Heart right ventricle (tissue), 16 donors: ENCODE measurements around the gene ADSS1. TPM values are rescaled to one million over a fixed set of nuclear protein-coding genes. Genes with fewer than 3 reads are reported as not detected.

Experiments
- ATAC-seq, 8 donors: fragments of 200-7000 bp; cut with Tn5 transposase; one replicate each; pipeline ENCODE4 v1.9.1; 2020; ENCODE audit warnings: mild to moderate bottlenecking in 8 of 8, moderate library complexity in 8 of 8, moderate number of reproducible peaks in 1 of 8
- DNase-seq, 2 donors: peaks; one replicate each; pipeline ENCODE4 v3.0.0-alpha.2; 2020
- H3K27ac ChIP-seq, 10 donors: fragments of 200-600 bp; sonication (generic) in 2 of 10; one replicate each; pipeline versions ENCODE4 v1.5.0 to v1.8.0; 2020 to 2022; ENCODE audit warnings: mild to moderate bottlenecking in 3 of 10
- H3K27me3 ChIP-seq, 7 donors: fragments of 200-600 bp; one replicate each; pipeline ENCODE4 v1.8.0; 2021 to 2022; ENCODE audit warnings: mild to moderate bottlenecking in 2 of 7
- H3K36me3 ChIP-seq, 9 donors: fragments of 200-600 bp; sonication (generic) in 1 of 9; one replicate each; pipeline versions ENCODE4 v1.5.0 to v1.8.0; 2020 to 2022; ENCODE audit warnings: mild to moderate bottlenecking in 2 of 9
- H3K4me1 ChIP-seq, 9 donors: fragments of 200-600 bp; sonication (generic) in 1 of 9; one replicate each; pipeline versions ENCODE4 v1.5.0 to v1.8.0; 2020 to 2022; ENCODE audit warnings: mild to moderate bottlenecking in 4 of 9
- H3K4me3 ChIP-seq, 10 donors: fragments of 200-600 bp; sonication (generic) in 2 of 10; one replicate each; pipeline versions ENCODE4 v1.5.0 to v1.8.0; 2020 to 2022; ENCODE audit warnings: mild to moderate bottlenecking in 7 of 10, moderate library complexity in 2 of 10
- H3K9me3 ChIP-seq, 11 donors: fragments of 200-600 bp in 10 of 11; sonication (generic) in 2 of 11; one replicate each; pipeline versions ENCODE4 v1.5.0 to v1.8.0; 2013 to 2022; ENCODE audit warnings: mild to moderate bottlenecking in 2 of 11, control low read depth in 1 of 11, moderate library complexity in 1 of 11
- WGBS, 2 donors: extraction: QIAGEN DNeasy Blood & Tissue Kit; methylation state at CpG; one replicate each; pipeline ENCODE4 v1.1.7; 2013; ENCODE audit warnings: inconsistent platforms in 1 of 2; 5-methylcytosine and 5-hydroxymethylcytosine counted together
- intact Hi-C, 10 donors: fragments of 100-400 bp; cut with DNase I; formaldehyde crosslinking; loops; one replicate each; pipeline versions ENCODE4 v1.11.1 to v1.14.2; 2022
- polyA plus RNA-seq, 2 donors: library from polyadenylated mRNA; stranded (reverse); fragments of 200-250 nt; gene quantifications; one replicate each; pipeline ENCODE4 v1.2.3, GENCODE V29; 2013
- total RNA-seq, 10 donors: library from RNA; stranded (reverse); fragmentation: NEBNext Ultra II Directional in 3 of 10; extraction: Animal tissue kit (Norgen Biotek cat#: 25700) in 3 of 10; gene quantifications; one replicate each; pipeline versions ENCODE4 v1.2.1 to v1.2.4, GENCODE V29; 2021 to 2023
- TF ChIP-seq, protein P1 (sequence below), 9 donors: fragments of 200-600 bp; sonication (generic) in 2 of 9; IDR thresholded peaks; one replicate each; pipeline versions ENCODE4 v1.5.0 to v1.8.0; 2021 to 2022; ENCODE audit warnings: antibody characterized with exemption in 9 of 9, mild to moderate bottlenecking in 5 of 9, moderate library complexity in 1 of 9
- donor health status: Arrhythmogenic right ventricular cardiomyopathy.
- donor health status: ischemic (EF 13 %, LVEDD 7.1; RV severe dilation, severe dysfunction).
- donor health status: healthy with polysubstance abuse.
- donor health status: DM: no; HTN: yes; CAD: no.
- donor health status: DM: no; HTN: no; CAD: no.
- donor health status: ischemic (EF 25% LVEDD 6.9; RV normal size, moderate dysfunction).
- donor health status: ischemic (EF 25% LVEDD 5.7; RV mildly dilated, moderate dysfunction).
- donor health status: healthy.
- donor health status: DM: yes; HTN: yes; CAD: no.
- donor health status: Ischemic cardiomyopathy.
- donor health status: ischemic (EF 35%, LVEDD 5.7; RV mildly dilated, moderate dysfunction).
- donor health status: nonischemic (EF 11% LVEDD 7.7; RV severe dilation, severe dysfunction).
- donor health status: DM: yes; HTN: yes; CAD: no.
- donor health status: PGD.
- donor health status: ischemic (EF 29% LVEDD 5.4; RV normal size, mild dysfunction).
- donor health status: nonischemic (EF 23%, LVEDD 6.1; RV moderate dilation, normal function).

Gene ADSS1
- total and polyA plus RNA-seq, 12 donors, result 74.6 to 295 (median 195) TPM

GRCh38 chr14:104792101-104792884 lies 68.3 kb downstream of the ADSS1 start:
- ATAC-seq (peak; percentile 36 to 83 (median 75)), DNase-seq (peak; percentile 72)
- WGBS, 2 donors, result 67 to 72% methylated on average over 25 of the region's 25 CpGs
- Histone ChIP-seq H3K27me3 (no peaks in the 10 kb centered on the region), H3K9me3 (no peaks in the 10 kb centered on the region), H3K36me3 (peaks cover 0 to 53% (median 4%) of the 10 kb centered on the region in 9 donors), H3K27ac (peak overlapping the region in 9 of 10 donors; percentile 2 to 89 (median 66)), H3K4me3 (no peak overlapping the region), H3K4me1 (peaks cover 29 to 74% (median 68%) of the 10 kb centered on the region in 9 donors)
- intact Hi-C loops, result loop anchor here in 3 of 10 donors (5.0 kb wide), 2 partner anchors 35 to 40 kb away; partner anchors contain the start of gene SIVA1 (in 2 of the 3)
- TF ChIP-seq, protein P1, sequence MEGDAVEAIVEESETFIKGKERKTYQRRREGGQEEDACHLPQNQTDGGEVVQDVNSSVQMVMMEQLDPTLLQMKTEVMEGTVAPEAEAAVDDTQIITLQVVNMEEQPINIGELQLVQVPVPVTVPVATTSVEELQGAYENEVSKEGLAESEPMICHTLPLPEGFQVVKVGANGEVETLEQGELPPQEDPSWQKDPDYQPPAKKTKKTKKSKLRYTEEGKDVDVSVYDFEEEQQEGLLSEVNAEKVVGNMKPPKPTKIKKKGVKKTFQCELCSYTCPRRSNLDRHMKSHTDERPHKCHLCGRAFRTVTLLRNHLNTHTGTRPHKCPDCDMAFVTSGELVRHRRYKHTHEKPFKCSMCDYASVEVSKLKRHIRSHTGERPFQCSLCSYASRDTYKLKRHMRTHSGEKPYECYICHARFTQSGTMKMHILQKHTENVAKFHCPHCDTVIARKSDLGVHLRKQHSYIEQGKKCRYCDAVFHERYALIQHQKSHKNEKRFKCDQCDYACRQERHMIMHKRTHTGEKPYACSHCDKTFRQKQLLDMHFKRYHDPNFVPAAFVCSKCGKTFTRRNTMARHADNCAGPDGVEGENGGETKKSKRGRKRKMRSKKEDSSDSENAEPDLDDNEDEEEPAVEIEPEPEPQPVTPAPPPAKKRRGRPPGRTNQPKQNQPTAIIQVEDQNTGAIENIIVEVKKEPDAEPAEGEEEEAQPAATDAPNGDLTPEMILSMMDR (IDR thresholded peaks at IDR 0.05), result no peak

DNA sequence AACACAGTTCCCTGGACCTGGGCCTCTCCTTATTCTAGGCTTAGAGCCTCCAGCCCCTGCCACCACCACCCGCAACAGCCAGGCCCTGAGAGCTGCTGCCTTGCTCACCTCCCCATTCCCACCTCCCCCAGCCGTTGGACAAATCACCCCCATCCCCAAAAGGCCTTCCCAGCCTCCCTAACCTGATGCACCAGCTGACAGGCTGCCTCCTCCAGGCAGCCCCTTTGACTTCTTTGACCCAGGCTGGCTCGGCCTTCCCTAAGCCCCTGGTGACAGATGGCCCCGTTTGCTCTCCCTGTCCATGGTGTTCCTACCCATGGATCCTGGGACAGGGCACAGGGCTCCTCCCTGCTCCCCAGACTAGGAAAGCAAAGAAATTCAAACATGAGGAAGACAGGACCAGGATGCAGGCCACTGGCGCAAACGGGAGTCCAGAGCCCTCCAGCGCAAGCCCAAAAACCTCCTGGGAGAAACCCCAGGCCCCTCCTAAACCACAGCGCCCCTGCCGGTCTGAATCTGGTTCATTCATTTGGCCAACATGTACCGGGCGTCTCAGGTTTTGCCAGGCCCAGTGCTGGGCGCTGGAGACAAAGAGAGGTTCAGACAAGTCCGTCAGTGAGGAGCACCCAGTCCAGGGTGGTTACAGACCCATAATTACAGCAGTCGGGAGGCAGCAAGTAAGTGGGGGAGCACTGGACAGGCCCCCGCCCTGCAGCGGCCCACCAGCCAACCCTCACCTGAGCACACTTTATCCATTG lies 69.1 kb downstream of the ADSS1 start:
- WGBS, 2 donors, result 85% methylated on average over 16 of the region's 16 CpGs
- Histone ChIP-seq H3K4me1 (peaks cover 26 to 74% (median 68%) of the 10 kb centered on the region in 9 donors), H3K9me3 (no peaks in the 10 kb centered on the region), H3K36me3 (peaks cover 0 to 45% (median 4%) of the 10 kb centered on the region in 9 donors), H3K27me3 (no peaks in the 10 kb centered on the region), H3K27ac (peak overlapping the region in 7 of 10 donors; percentile 54 to 93 (median 89)), H3K4me3 (peak overlapping the region in 4 of 10 donors; percentile 71 to 92 (median 86))
- ATAC-seq (no peak), DNase-seq (no peak)
- TF ChIP-seq, protein P1 (IDR thresholded peaks at IDR 0.05), result no peak
- intact Hi-C loops, result loop anchor here in 3 of 10 donors (5.0 kb wide), 2 partner anchors 36 to 41 kb away; partner anchors contain the start of gene SIVA1 (in 2 of the 3)

DNA sequence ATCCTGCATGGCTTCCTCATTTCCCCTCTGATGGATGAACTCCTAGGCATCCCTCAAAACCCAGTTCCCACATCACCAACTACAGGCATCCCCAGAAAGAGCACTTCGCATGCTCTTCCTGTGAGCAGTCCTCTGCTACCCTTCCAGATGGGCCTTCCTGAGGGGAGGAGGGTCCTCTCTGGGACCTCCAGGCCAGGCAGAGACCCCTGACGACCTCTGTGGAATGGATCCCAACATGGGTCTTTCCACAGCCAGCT lies 69.6 kb downstream of the ADSS1 start:
- peaks cover 26 to 72% (median 65%) of the 10 kb centered on the region in 9 donors for H3K4me1 ChIP-seq
- WGBS, 2 donors, result 92 to 97% methylated on average over 2 of the region's 2 CpGs
- H3K27me3 ChIP-seq, result no peaks in the 10 kb centered on the region
- H3K9me3 ChIP-seq, result no peaks in the 10 kb centered on the region
- peak overlapping the region in 7 of 10 donors; percentile 71 to 92 (median 86) for H3K4me3 ChIP-seq
- DNase-seq (no peak), ATAC-seq (no peak)
- TF ChIP-seq, protein P1 (IDR thresholded peaks at IDR 0.05), result no peak
- H3K36me3 ChIP-seq, result peaks cover 0 to 40% (median 4%) of the 10 kb centered on the region in 9 donors
- peak overlapping the region in 6 of 10 donors; percentile 54 to 93 (median 90) for H3K27ac ChIP-seq
- intact Hi-C loops, result loop anchor here in 3 of 10 donors (5.0 kb wide), 2 partner anchors 36 to 41 kb away; partner anchors contain the start of gene SIVA1 (in 2 of the 3)

DNA sequence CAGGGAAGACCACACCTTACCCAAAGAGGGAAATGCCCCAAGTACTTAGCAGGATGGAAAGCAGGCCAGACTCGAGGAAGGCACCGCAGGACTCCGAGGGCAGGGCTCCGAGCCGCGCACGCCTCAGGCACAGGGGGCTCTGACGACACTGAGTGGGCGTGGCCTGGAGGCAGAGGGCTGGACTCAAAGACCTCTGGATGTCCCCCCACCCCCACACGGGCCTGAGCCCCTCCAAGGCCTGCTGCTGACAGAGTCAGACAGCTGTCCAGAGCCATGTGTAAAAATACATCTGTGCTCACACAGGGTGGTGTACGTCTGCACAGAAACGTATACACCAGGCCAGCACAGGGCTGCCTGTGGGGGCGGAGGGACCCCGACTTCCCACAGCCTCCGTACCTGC lies 70.1 kb downstream of the ADSS1 start:
- H3K36me3 ChIP-seq, result peaks cover 0 to 36% (median 4%) of the 10 kb centered on the region in 9 donors
- H3K27me3 ChIP-seq, result no peaks in the 10 kb centered on the region
- TF ChIP-seq, protein P1 (IDR thresholded peaks at IDR 0.05), result no peak
- peak overlapping the region in 9 of 10 donors; percentile 63 to 94 (median 89) for H3K27ac ChIP-seq
- no peaks in the 10 kb centered on the region for H3K9me3 ChIP-seq
- H3K4me1 ChIP-seq, result peaks cover 26 to 76% (median 61%) of the 10 kb centered on the region in 9 donors
- ATAC-seq (peak in 5 of 8 donors; percentile 0 to 7 (median 4)), DNase-seq (peak in 1 of 2 donors; percentile 59)
- intact Hi-C loops, result loop anchor here in 4 of 10 donors (2.0 to 5.0 kb wide), 3 partner anchors 25 to 42 kb away; partner anchors contain the start of gene SIVA1 (in 2 of the 4)
- H3K4me3 ChIP-seq, result peak overlapping the region; percentile 64 to 92 (median 84)
- WGBS, 2 donors, result 8 to 9% methylated on average over 15 of the region's 15 CpGs
